Dermis blood vessel endothelial cell (primary cell): ENCODE measurements around the gene SURF1. TPM values are rescaled to one million over a fixed set of nuclear protein-coding genes. Genes with fewer than 3 reads are reported as not detected.
"Not testable (repeated sequence)": the region's sequence is repeated elsewhere in the genome, so short reads cannot be mapped to it uniquely, and the experiment has no call there.

ENCODE experiments used
- DNase-seq: peaks from one replicate; pipeline ENCODE4 v3.0.0; 2010
- total RNA-seq: library from RNA; depleted of rRNA; stranded (reverse); fragments of >200 nt; gene quantifications from 2 replicates; pipeline ENCODE4 v1.2.3, GENCODE V29; 2014

The SURF1 gene
- total RNA-seq, 1 donor from 2014 or later: 31.1 TPM

- DNase-seq: peak; percentile 30
Measured at GRCh38 chr9:133342570-133342969, 13.7 kb downstream of the SURF1 start.

DNA sequence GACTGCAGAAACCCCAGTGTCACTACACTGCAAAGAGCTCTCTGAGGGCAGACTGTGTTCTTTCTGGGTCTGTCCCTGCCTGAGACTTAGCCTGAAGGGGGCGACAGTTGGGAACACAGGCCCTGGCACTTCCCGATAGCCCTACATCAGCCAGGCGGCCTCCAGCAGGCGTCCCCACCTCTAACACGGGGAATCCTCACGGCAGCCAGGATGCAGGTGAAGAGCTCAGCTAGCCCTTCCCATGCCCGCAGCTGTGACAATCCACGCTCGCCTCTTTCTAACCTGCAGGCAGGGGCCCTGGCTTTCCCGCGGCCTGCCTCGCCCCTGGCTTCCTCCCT is 14.2 kb downstream of the SURF1 start:
- peak; percentile 19 for DNase-seq

DNA sequence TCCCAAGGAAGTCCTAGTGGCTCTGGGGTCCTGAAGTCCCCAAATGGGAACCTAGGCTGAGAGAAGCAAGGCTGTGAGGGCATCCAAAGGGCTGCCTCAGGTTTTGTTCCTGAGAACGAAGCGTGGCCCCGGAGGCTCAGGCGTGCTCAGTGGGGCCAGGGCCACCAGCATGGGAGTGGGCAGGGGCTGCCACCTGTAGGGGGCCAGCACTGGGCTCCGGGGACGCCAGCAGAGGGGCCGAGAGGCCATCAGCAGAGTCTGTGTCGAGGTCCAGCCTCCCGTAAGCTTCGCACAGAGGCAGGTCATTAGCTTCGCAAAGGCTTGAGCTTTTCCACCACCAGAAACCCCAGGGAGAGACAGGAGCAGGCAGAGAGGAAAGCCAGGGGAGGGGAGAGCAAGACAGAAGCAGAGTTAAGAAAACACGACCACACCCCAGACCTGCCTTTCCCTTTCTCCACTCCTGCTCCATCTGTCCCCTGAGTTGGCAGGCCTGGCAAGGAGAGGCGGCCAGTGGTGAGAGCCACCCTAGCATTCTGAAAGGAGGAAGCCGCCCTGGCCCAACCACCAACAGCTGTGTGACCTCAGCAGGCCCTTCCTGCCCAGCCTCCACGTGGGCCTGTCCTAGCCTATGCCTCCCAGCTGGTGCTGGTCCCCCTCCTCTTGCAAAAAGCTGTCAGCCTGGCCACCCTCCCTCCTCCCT is 14.8 kb downstream of the SURF1 start:
- DNase-seq: no peak

DNA sequence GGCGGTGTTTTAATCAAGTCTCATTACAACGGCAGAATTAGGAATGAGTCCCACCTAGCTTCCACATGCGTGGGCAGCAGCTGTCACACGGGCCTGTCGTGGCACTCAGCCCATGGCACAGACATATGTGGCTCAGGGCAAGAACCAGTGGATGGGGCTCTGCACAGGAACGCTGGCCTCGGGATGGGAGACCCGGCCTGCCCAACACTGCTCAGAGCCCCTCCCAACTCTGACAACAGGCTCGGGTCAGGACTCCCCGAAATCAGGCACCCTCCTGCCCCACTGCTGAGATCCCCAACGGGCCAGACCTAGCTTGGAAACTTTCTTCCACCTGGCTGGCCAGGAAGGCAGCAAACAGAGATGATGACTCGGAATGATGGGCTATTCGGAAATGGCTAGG is 15.4 kb downstream of the SURF1 start:
- DNase-seq: no peak

GRCh38 chr9:133340256-133340655 is 16.0 kb downstream of the SURF1 start:
- DNase-seq: no peak

DNA sequence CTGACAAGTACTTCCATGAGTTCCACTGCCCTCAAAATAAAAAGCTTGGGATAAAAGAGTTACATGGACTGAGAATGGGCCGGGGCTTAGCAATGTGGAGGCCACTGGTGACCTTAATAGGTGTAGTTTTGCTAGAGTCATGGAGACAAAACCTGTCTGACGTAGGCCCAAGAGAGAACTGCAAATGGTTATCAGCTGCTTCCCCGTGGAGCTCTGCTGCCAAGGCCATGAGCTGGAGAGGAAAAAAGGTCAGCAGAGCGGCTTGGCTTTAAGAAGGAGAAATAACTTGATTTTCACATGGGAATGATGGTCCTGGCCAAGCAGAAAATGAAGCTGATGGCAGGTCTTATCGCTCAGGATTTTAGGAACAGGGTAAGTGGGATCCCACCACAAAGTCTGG is 16.6 kb downstream of the SURF1 start:
- no peak for DNase-seq

GRCh38 chr9:133335924-133336811 is 20.1 kb downstream of the SURF1 start, which contains the start of gene SURF6:
Gene SURF6 (minus strand): TSS chr9:133336188. CDS start chr9:133336132, 56 bp downstream.
- peak; percentile 94 for DNase-seq

DNA sequence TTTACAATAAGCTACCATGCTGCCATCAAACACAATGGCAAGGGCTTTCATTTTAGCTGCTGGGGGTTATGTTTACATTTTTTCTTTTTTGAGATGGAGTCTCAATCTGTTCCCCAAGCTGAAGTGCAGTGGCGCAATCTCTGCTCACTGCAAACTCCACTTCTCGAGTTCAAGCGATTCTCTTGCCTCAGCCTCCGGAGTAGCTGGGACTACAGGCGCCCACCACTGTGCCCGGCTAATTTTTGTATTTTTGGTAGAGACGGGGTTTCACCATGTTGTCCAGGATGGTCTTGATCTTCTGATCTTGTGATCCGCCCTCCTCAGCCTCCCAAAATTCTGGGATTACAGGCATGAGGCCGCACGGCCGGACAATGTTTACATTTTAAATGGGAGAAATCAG is 21.4 kb downstream of the SURF1 start:
- DNase-seq: not testable (repeated sequence)

GRCh38 chr9:133334161-133334560 is 22.1 kb downstream of the SURF1 start:
- no peak for DNase-seq

- DNase-seq: no peak
Measured at GRCh38 chr9:133333566-133333965, 22.7 kb downstream of the SURF1 start.

DNA sequence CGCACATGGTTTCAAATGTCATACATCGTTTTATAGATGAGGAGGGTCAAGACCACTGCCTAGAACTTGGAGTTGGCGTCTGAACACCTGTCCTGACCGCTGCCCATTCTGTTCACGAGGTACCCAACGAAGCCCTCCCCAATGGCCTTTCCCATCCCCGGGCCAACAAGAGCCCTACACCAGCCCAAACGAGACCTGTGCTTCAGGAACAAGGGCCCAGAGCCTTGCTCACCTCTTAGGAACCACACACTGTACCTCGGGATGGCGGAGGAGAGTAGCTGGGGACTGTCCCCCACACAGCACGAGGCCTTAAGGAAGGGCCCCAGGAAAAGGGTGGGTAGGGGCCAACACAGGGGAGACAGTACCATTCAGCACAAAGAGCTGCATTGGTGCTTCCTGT is 23.3 kb downstream of the SURF1 start:
- no peak for DNase-seq

GRCh38 chr9:133332381-133332730 is 23.9 kb downstream of the SURF1 start:
- no peak for DNase-seq

DNA sequence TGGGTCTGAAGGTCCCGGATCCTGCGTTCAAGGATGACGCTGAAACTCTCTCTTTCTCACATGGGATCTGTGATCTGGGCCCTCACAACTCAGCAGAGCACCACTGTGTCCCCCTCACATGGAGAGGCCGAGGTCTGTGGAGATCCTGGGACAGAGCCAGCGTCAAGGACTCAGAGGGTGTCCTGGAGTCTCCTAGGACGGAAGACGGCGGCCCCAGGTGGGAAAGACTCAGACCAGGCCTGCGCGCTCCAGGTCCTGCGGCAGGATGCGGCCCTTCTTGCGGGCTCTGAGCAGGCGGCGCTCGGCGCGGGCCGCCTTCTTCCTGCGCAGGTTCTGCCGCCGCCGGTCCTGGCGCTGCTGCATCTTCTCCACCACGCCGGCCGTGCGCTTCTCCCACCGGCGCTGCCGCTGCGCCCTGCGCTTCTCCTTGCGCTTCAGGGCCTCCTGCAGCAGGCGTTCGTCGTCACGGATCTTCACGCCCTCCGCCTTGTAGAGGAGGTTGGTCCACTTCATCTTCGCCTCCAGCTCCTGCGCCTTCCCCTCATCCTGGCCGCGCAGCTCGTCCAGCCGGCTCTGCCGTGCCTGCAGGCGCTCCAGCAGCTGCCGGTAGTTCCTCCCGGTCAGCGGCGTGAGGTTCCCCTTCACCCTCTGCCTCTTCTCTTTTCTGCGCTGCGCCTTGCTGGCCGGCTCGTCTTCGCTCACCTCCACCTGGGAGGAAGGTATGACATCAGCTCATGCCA is 24.5 kb downstream of the SURF1 start:
- DNase-seq: no peak

GRCh38 chr9:133331221-133331620 is 25.1 kb downstream of the SURF1 start:
- no peak for DNase-seq

- peak; percentile 37 for DNase-seq
Measured at GRCh38 chr9:133329306-133330156, 26.8 kb downstream of the SURF1 start.

DNA sequence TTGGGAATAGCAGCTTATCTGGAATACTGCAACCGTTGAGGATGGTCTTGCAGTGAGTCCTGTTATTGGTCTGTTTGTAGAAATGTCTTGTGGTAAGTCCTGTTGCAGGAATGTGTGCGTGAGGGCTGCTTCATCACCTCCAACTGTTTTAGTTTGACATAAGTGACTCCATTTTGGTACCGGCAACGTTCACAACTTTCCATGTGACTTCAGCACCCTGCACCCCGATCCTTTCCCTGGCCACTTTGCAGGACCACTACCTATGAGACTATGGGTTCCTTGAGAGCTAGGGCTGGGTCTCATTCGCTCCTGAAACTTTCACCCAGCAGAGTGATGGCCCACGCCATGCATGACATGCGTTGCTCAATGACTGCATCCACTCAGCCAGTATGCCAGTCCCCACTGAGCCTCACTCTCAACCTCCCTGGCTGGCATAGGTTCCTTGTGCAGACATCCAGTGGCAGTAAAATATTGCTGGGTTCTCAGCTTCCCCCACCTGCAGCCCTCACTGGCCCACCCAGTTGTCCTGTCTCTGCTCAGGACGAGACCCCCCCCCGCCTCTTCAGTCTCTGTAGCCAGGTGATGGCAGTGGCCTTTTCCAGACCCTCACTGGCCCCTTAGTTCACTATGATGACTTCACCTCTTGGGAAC is 28.3 kb downstream of the SURF1 start:
- DNase-seq: no peak

DNA sequence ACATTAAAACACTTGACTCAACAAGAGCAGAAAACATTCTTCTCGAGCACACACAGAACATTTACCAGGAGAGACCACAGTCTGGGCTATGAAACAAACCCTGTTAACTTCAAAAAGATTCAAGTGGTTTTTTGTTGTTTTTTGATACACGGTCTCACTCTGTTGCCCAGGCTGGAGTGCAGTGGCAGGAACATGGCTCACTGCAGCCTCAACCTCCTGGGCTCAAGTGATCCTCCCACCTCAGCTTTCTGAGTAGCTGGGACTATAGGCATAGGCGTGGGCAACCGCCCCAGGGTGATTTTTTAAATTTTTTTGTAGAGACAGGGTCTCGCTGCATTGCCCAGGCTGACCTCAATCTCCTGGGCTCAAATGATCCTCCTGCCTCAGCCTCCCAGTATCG is 29.3 kb downstream of the SURF1 start:
- DNase-seq: not testable (repeated sequence)

- DNase-seq: no peak
Measured at GRCh38 chr9:133323991-133324703, 32.1 kb downstream of the SURF1 start.

DNA sequence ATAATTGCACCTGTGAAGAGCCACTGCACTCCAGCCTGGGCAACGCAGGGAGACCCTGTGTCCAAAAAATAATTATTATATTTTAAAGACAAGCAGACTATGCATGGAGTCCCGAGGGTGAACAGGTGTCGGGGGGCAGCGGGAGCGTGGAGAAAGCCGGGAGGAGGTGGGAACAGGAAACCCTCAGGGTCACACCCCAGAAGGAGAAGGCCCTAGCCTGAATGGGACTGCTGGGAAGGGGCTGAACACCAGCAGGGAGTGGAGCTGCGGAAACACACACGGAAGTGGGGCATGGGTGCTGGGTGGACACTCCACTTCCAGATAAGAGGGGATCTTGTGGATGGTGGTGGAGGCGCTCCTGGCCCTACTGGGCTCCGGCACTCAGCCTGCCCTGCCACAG is 33.1 kb downstream of the SURF1 start:
- no peak for DNase-seq

GRCh38 chr9:133322701-133323100 is 33.6 kb downstream of the SURF1 start:
- DNase-seq: no peak

GRCh38 chr9:133321411-133321935 is 34.8 kb downstream of the SURF1 start:
- no peak for DNase-seq
